DMS53 treated with DMSO at 0.1 percent for 48 hours (cell line): ENCODE data around the gene MRPL24.
"Not testable (repeated sequence)": the region's sequence is repeated elsewhere in the genome, so short reads cannot be mapped to it uniquely, and the experiment has no call there.

Experiments
- DNase-seq: peaks from one replicate; lab custom pipeline; 2025; ENCODE audit not compliant: unreplicated experiment; lab: John Stamatoyannopoulos, UW

Gene MRPL24

GRCh38 chr1:156740741-156741480 lies at the start of gene MRPL24:
MRPL24 (minus strand) TSS chr1:156741088; CDS start chr1:156738704, 2,384 bp downstream.
- DNase-seq: peak; percentile 99

- no peak for DNase-seq
Observed at GRCh38 chr1:156789621-156790318, 48.9 kb upstream of the MRPL24 start.

GRCh38 chr1:156788136-156788535 lies 47.2 kb upstream of the MRPL24 start:
- DNase-seq: no peak

GRCh38 chr1:156786640-156787039 lies 45.8 kb upstream of the MRPL24 start:
- no peak for DNase-seq

- no peak for DNase-seq
Observed at GRCh38 chr1:156785458-156785857, 44.6 kb upstream of the MRPL24 start.

GRCh38 chr1:156781585-156782186 lies 40.8 kb upstream of the MRPL24 start:
- no peak for DNase-seq

DNA sequence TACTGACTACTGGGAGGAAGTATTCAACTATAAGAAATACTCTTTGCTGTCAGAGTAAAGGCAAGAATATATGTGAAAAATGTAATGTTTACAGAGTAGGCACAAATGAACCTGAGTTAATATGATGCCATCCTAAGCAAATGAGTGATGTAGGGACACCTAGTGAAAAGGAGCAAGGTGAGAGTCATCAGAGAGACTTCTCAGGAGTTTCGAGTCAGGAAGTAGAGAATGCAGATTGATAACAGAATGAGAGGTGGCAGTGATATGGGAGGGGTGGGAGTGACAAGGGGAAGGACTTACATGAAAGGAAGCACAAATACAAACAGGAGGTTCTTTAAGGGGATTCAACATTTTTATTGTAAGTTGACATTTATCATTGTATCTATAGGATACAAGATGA lies 36.7 kb upstream of the MRPL24 start:
- DNase-seq: no peak

GRCh38 chr1:156776942-156777341 lies 36.1 kb upstream of the MRPL24 start:
- no peak for DNase-seq

- DNase-seq: no peak
Observed at GRCh38 chr1:156775799-156776198, 34.9 kb upstream of the MRPL24 start.

- no peak for DNase-seq
Observed at GRCh38 chr1:156773607-156774006, 32.7 kb upstream of the MRPL24 start.

DNA sequence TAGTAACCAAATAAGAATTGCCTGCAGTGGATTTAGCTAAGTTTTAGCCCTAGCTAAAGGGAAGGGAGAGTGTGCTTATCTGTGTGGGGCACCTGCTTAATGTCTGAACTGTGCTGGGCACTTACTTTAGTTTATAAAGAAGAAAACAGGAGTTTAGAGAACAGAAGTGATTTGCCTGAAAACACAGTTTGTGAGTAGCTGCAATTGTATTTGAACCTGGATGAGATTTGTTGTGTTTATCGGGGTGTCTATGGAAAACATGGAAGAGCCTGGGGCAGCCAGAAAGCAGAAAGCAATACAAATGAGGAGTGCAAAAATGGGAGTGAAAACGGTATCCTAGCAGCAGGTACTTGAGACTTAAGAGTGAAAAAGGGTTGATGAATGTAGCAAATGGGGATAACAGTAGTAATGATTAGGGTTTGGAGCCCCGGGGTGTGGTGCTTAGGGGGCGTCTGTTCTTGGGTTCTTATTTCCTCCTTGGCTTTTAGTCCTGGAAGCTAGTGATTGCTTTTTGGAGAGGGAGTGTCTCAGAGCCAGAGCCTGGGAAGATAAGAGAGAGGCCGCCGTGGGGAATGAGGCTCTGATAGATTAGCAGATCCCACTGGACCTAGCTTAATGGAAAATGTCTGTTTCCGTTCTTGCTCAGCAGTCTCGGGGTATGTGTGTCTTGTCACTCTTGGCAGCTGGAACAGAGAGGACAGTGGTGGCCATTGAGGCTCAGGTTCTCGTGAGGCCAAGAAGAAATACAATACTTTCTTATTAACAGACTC lies 32.0 kb upstream of the MRPL24 start:
- DNase-seq: no peak

DNA sequence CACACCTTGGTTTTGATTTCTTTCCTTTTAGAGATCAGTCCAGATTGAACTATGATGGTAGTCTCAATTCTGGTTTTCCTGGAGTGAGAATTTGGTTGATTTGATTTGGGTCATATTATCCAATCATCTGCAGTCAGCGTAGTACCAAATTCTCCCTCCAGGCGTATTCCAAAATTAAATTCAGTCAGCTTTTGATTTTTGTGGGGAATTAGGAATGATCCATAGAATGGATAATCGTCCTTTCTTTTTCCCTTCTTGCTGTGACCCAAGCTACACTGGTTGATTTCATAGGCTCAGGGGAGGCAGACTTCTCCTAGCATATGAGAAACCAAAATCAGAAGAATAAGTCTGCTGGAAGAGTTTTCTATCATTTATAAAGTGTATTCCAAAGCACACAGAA lies 31.3 kb upstream of the MRPL24 start:
- DNase-seq: no peak

GRCh38 chr1:156768610-156769295 lies 27.9 kb upstream of the MRPL24 start:
- no peak for DNase-seq

DNA sequence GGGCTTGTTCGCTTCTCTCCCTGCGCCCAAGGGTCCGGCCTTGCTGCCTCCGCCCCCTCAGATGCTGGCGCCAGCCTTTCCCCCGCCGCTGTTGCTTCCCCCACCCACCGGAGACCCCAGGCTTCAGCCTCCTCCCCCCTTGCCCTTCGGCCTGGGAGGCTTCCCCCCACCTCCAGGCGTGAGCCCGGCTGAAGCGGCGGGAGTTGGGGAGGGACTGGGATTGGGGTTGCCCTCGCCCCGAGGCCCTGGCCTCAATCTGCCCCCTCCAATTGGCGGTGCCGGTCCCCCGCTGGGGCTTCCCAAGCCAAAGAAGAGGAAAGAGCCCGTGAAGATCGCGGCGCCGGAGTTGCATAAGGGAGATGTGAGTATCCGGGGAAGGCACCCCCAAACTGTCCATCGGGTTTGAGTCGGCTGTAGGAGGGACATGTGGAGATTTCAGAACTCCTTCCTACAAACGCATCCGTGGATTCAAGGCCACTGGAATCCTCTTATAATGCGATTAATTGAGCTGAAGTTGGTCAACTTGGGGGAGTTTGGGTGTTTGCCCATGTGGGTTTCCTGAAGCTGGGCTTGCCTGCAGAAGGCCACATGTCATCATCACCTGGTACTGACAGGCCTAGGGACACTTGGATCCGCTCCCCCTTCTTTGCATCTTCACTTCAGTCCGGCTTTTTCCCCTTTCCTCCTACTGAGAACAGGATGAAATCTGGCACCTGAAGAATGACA lies 27.2 kb upstream of the MRPL24 start:
- no peak for DNase-seq

DNA sequence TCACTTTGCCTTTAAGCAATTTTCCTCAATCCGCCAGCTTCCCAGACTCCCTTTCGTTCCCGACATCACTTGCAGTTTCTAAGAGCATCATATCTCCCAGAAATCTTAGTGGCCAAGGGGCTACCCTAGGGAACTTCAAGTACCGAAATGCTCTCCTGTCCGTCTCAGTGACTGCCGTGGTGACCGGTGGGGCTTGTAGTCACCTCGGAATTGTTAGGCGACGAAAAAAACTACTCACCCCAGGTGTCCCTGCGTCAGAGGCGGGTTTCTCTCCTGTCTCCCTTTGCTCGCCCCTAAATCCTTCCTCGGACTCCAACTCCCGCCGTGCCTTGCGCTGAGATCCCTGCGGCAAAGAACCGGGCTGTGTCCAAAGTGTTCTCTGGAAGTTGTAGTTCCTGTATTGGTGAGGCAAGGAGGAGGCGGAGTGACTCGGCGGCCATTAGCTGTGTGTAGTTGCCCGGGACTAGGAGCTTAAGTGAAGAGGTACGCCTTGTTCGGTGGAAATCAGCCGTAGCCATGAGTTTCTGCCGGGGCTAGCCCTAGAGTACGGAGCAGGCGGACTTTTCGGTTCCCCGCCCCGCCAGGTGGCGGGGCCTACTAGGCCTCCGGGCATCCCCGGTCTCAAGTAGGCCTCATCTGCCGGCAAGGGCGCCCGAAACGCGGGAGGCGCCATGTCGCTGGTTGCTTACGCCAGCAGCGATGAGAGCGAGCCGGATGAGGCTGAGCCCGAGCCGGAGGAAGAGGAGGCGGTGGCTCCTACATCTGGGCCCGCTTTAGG lies 26.4 kb upstream of the MRPL24 start, which contains the start of gene PRCC:
Gene PRCC, plus strand, starts transcription at position 435 of the 778 bp plus-strand sequence. Its CDS starts 237 bp downstream, at position 672.
- DNase-seq: peak; percentile 99

DNA sequence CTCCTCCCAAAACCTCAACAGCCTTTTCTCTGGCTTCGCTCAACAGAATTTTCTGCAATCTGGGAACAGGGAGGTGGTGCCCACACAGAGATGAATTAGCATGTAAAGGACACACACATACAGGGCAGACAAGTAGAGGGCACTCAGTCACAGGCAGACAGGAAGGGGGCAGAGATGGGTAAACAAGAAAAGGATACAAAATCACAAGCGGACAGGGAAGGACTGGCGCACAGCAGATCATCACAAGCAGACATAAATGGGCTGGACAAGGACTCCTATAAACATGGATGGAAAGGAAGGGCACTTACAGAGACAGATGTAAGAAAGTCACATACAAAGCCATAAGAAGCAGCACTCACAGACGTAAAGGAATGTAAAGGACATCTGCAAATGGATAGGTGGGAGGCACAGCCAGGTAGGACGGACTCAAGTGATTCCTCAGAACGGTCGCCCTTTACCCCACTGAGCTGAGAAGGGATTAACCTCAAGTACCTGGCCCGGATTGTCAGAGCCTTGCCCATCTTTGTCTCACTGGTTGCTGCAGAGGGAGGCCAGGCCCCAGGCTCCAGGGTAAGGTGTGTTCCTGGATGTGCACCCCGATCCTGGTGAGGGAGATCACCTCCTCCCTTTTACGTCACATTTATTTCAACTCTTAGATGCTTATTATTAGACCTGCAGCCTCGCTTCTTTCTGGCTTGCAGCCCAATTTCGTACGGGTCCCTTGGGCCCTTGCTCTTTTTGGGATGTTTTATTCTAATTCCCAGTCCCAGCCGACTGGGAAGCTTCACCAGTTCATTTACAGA lies 25.6 kb upstream of the MRPL24 start:
- DNase-seq: peak; percentile 48

- no peak for DNase-seq
Observed at GRCh38 chr1:156765666-156766065, 24.8 kb upstream of the MRPL24 start.

DNA sequence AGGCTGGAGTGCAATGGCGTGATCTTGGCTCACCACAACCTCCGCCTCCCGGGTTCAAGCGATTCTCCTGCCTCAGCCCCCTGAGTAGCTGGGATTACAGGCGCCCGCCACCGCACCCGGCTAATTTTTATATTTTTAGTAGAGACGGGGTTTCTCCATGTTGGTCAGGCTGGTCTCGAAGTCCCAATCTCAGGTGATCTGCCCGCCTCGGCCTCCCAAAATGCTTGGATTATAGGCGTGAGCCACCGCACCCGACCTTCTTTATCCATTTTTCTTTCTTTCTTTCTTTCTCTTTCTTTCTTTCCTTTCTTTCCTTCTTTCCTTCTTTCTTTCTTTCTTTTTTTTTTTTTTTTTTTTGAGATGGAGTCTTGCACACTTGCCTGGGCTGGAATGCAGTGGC lies 24.2 kb upstream of the MRPL24 start:
- DNase-seq: not testable (repeated sequence)

GRCh38 chr1:156760796-156761104 lies 19.9 kb upstream of the MRPL24 start:
- DNase-seq: no peak
